Hair follicle dermal papilla cell (primary cell): ENCODE measurements around the gene RBCK1. TPM values are rescaled to one million over a fixed set of nuclear protein-coding genes. Genes with fewer than 3 reads are reported as not detected.

Source experiments
- small RNA-seq: library from RNA; depleted of rRNA; stranded (forward); fragments of <200 nt; gene quantifications from one replicate; pipeline ENCODE3, GENCODE V24; 2012
- total RNA-seq: library from RNA; depleted of rRNA; stranded (reverse); fragments of >200 nt; gene quantifications from 2 replicates; pipeline ENCODE4 v1.2.3, GENCODE V29; 2012

Gene RBCK1
- 90.5 and 97.7 TPM in 2 replicates for total RNA-seq

GRCh38 chr20:407953-408842 is at the start of gene RBCK1:
RBCK1 (plus strand) TSS chr20:408299; CDS start chr20:408758, 459 bp downstream.

GRCh38 chr20:462199-462991 is 54.3 kb downstream of the RBCK1 start, which contains the start of gene TBC1D20:
TBC1D20 (minus strand) TSS chr20:462533; CDS start chr20:462405, 128 bp downstream.

Small RNAs within 50 kb of the gene (small RNA-seq; reads per million reads assigned to genes)
- gene RF00019 = not detected

Other genes with a start within 250 kb of the RBCK1 start
- not detected in 2 replicates for gene DEFB128, start 218.6 kb upstream of the RBCK1 start, total RNA-seq
- gene DEFB129, start 181.0 kb upstream of the RBCK1 start, total RNA-seq = not detected in 2 replicates
- not detected in 2 replicates for gene DEFB132, start 150.6 kb upstream of the RBCK1 start, total RNA-seq
- gene C20orf96, start 117.5 kb upstream of the RBCK1 start, total RNA-seq = 2.1 and 2.9 TPM in 2 replicates
- 16.8 and 19.0 TPM in 2 replicates for gene ZCCHC3, start 110.7 kb upstream of the RBCK1 start, total RNA-seq
- gene SOX12, start 82.7 kb upstream of the RBCK1 start, total RNA-seq = 15.6 and 16.3 TPM in 2 replicates
- gene NRSN2, start 61.2 kb upstream of the RBCK1 start, total RNA-seq = 43.4 and 67.2 TPM in 2 replicates
- 77.7 and 148 TPM in 2 replicates for gene TRIB3, start 27.5 kb upstream of the RBCK1 start, total RNA-seq
- gene TBC1D20, start 54.2 kb downstream of the RBCK1 start, total RNA-seq = 63.1 and 78.4 TPM in 2 replicates
- gene CSNK2A1, start 135.5 kb downstream of the RBCK1 start, total RNA-seq = 109 and 121 TPM in 2 replicates
- gene TCF15, start 202.0 kb downstream of the RBCK1 start, total RNA-seq = not detected in 2 replicates
- gene SRXN1, start 244.9 kb downstream of the RBCK1 start, total RNA-seq = 57.0 and 59.7 TPM in 2 replicates